NT2/D1 (cell line): ENCODE results near the gene UGT2B7.
"Not testable (repeated sequence)": the region's sequence is repeated elsewhere in the genome, so short reads cannot be mapped to it uniquely, and the experiment has no call there.

Experiments
- DNase-seq: peaks from one replicate; pipeline ENCODE4 v3.0.0-alpha.2; 2011; ENCODE audit warnings: low read depth, low spot score
- H3K27me3 ChIP-seq: 2 replicates; pipeline ENCODE4 v1.6.0; 2011; ENCODE audit warnings: mild to moderate bottlenecking; ENCODE audit not compliant: insufficient read length, insufficient read depth
- H3K36me3 ChIP-seq: 2 replicates; pipeline ENCODE4 v1.6.1; 2011; ENCODE audit warnings: mild to moderate bottlenecking, low read length, mixed read lengths; ENCODE audit not compliant: insufficient read depth, insufficient read length
- H3K4me1 ChIP-seq: 2 replicates; pipeline ENCODE4 v1.5.1; 2011; ENCODE audit not compliant: insufficient read depth, insufficient read length
- H3K4me3 ChIP-seq: 2 replicates; pipeline ENCODE4 v1.5.1; 2011; ENCODE audit warnings: low read depth; ENCODE audit not compliant: insufficient read length
- H3K9ac ChIP-seq: 2 replicates; pipeline ENCODE4 v1.6.0; 2011; ENCODE audit warnings: low read depth; ENCODE audit not compliant: insufficient read length
- H3K9me3 ChIP-seq: 2 replicates; pipeline ENCODE4 v1.5.1; 2011; ENCODE audit warnings: mild to moderate bottlenecking, low read length; ENCODE audit not compliant: insufficient read depth
- SUZ12 ChIP-seq: IDR thresholded peaks from 2 replicates; pipeline ENCODE4 v1.6.1; 2011; ENCODE audit not compliant: insufficient read length, insufficient read depth; ENCODE audit errors: extremely low read depth
- YY1 ChIP-seq: IDR thresholded peaks from 2 replicates; pipeline ENCODE4 v1.6.1; 2011; ENCODE audit not compliant: insufficient read length, insufficient read depth
- ZNF274 ChIP-seq: IDR thresholded peaks from 2 replicates; pipeline ENCODE4 v1.6.1; 2011; ENCODE audit warnings: mild to moderate bottlenecking, low read depth, low read length

UGT2B7 gene

GRCh38 chr4:69096111-69096656, at the start of gene UGT2B7:
TSS of gene UGT2B7 (plus strand) at chr4:69096474. CDS start at chr4:69096521, 47 bp downstream.
- no peak within 1 kb of the TSS for H3K4me3 ChIP-seq
- no peaks in the 10 kb centered on the region for H3K36me3 ChIP-seq
- no peak for DNase-seq
- H3K27me3 ChIP-seq, result no peaks in the 10 kb centered on the region
- no peaks in the 10 kb centered on the region for H3K9me3 ChIP-seq
- no peaks in the 10 kb centered on the region for H3K4me1 ChIP-seq
- no peak within 1 kb of the TSS for H3K9ac ChIP-seq
- TF ChIP-seq ZNF274, result no peak
- no peak for TF ChIP-seq SUZ12
- no peak for TF ChIP-seq YY1

DNA sequence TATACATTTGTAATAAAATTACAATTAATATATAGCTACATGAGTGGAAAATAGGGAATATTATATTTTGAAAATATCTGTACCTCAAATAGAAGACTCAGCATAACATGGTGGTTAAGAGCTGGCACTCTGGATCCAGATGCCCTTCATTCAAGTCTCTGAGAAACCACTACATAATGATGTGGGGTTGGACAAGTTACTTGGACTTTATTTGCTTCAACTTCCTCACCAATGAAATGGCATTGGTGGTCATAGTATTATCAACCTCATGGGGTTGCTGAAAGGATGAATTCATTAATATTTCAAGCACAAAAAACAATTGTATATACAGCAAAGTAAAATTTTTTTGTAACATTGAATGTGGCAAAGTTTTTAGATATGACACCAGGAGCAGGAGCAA, 46.4 kb upstream of the UGT2B7 start:
- Histone ChIP-seq H3K9me3 (no peaks in the 10 kb centered on the region), H3K4me1 (no peaks in the 10 kb centered on the region), H3K4me3 (no peak overlapping the region), H3K9ac (no peak overlapping the region), H3K27me3 (no peaks in the 10 kb centered on the region), H3K36me3 (no peaks in the 10 kb centered on the region)
- DNase-seq, result no peak
- TF ChIP-seq SUZ12, result no peak

DNA sequence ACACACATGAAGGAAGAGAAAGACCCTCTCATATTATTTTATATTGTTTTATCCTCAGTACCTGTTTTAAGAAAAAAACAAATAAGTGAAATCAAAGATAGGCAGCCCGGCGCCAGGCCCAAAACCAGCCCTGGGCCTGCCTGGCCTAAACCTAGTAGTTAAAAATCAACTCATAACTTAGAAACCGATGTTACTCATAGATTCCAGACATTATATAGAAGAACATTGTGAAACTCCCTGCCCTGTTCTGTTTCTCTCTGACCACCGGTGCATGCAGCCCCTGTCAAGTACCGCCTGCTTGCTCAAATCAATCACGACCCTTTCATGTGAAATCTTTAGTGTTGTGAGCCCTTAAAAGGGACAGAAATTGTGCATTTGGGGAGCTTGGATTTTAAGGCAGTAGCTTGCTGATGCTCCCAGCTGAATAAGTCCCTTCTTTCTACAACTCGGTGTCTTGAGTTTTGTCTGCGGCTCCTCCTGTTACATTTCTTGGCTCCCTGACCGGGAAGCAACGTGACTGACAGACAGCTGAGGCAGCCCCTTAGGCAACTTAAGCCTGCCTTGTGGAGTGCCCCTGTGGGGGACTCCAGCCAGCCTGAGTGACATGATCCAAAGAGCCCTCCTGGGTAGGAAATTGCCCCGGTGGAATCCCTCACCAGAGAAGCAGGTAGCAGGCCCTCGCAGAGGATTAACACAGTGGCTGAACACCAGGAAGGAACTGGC, 45.3 kb upstream of the UGT2B7 start:
- not testable (repeated sequence) for H3K4me1 ChIP-seq, H3K27me3 ChIP-seq, H3K9me3 ChIP-seq, H3K9ac ChIP-seq, DNase-seq, H3K36me3 ChIP-seq, H3K4me3 ChIP-seq

- H3K4me3 ChIP-seq, result no peak overlapping the region
- H3K4me1 ChIP-seq, result no peaks in the 10 kb centered on the region
- H3K9me3 ChIP-seq, result no peaks in the 10 kb centered on the region
- H3K36me3 ChIP-seq, result no peaks in the 10 kb centered on the region
- TF ChIP-seq ZNF274 (no peak), SUZ12 (no peak), YY1 (no peak)
- no peaks in the 10 kb centered on the region for H3K27me3 ChIP-seq
- H3K9ac ChIP-seq, result no peak overlapping the region
- no peak for DNase-seq
Observed at GRCh38 chr4:69051576-69051943, 44.7 kb upstream of the UGT2B7 start.

GRCh38 chr4:69053309-69053885, 42.9 kb upstream of the UGT2B7 start:
- not testable (repeated sequence) for H3K4me3 ChIP-seq, DNase-seq, H3K4me1 ChIP-seq, H3K9ac ChIP-seq, H3K27me3 ChIP-seq, H3K36me3 ChIP-seq, H3K9me3 ChIP-seq

DNA sequence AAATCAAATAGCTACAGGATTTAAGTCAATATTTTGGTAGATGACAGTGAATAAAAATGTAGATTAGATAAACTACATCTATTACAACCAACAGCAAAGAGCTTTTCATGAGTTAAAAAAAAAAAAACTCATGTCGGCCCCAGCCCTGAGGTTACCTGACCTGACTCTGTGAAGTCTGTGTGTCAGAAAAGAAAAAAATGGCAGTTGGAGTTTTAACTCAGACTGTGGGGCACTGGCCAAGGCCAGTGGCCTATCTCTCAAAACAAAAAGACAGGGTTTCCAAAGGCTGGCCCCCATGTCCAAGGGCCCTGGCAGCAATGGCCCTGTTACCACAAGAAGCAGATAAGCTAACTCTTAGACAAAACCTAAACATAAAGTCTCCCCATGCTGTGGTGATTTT, 42.2 kb upstream of the UGT2B7 start:
- not testable (repeated sequence) for DNase-seq, H3K9me3 ChIP-seq, H3K9ac ChIP-seq, H3K36me3 ChIP-seq, H3K4me3 ChIP-seq, H3K27me3 ChIP-seq, H3K4me1 ChIP-seq

- no peaks in the 10 kb centered on the region for H3K27me3 ChIP-seq
- H3K36me3 ChIP-seq, result no peaks in the 10 kb centered on the region
- no peak for DNase-seq
- TF ChIP-seq SUZ12 (no peak), ZNF274 (no peak), YY1 (no peak)
- no peaks in the 10 kb centered on the region for H3K9me3 ChIP-seq
- H3K9ac ChIP-seq, result no peak overlapping the region
- H3K4me1 ChIP-seq, result no peaks in the 10 kb centered on the region
- no peak overlapping the region for H3K4me3 ChIP-seq
Observed at GRCh38 chr4:69054578-69055200, 41.6 kb upstream of the UGT2B7 start.

- Histone ChIP-seq H3K36me3 (no peaks in the 10 kb centered on the region), H3K4me3 (no peak overlapping the region), H3K27me3 (no peaks in the 10 kb centered on the region), H3K9me3 (no peaks in the 10 kb centered on the region), H3K4me1 (no peaks in the 10 kb centered on the region), H3K9ac (no peak overlapping the region)
- DNase-seq, result no peak
- TF ChIP-seq SUZ12 (no peak), YY1 (no peak), ZNF274 (no peak)
Observed at GRCh38 chr4:69056150-69056549, 40.1 kb upstream of the UGT2B7 start.
